PFSK-1 (cell line): ENCODE data around the gene RAB8A.

Source experiments
- POLR2AphosphoS5 ChIP-seq: IDR thresholded peaks from 2 replicates; pipeline ENCODE4 v1.6.1; 2012; ENCODE audit warnings: low read depth, mild to moderate bottlenecking, control low read depth, low read length, moderate library complexity
- TAF1 ChIP-seq: IDR thresholded peaks from 2 replicates; pipeline ENCODE4 v1.6.1; 2012; ENCODE audit warnings: low read length, control low read depth, borderline replicate concordance; ENCODE audit not compliant: insufficient read depth

DNA sequence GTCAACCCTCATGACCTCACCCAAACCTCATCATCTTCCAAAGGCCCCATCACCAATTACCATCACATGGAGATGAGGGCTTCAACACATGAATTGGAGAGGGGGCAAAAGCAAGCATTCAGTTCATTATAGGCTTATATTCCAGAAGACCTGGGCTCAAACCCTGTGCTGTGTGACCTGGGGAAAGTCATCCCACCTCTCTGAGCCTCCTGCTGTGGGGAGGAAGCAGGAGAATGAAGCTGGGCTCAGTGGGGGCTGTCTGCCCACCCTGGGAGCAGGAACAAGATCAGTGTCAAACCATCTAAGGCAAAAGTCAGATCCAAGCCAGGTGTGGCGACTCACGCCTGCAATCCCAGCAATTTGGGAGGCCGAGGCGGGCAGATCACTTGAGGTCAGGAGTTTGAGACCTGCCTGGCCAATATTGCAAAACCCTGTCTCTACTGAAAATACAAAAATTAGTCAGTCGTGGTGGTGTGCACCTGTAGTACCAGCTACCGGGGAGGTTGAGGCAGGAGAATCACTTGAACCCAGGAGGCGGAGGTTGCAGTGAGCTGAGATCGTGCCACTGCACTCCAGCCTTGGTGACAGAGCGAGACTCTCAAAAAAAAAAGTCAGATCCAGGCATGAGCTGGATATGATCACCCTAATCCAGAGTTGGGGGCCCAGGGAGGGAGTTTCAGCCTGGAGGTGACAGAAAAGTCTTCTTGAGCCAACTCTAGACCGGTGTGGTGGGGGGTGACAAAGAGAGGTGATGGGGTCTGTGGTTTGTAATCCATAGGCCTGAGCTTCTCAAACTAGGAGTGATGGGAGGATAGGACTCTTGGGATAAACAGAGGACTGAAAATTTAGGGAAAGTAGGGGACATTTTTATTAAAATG lies 37.0 kb upstream of the RAB8A start:
- TF ChIP-seq TAF1, result no peak
- TF ChIP-seq POLR2AphosphoS5, result no peak
